Measurements from ENCODE around the gene TMEM176B. TPM values are rescaled to one million over a fixed set of nuclear protein-coding genes. Genes with fewer than 3 reads are reported as not detected.

The TMEM176B gene
- total RNA-seq, 1 experiment from 2014 or later, result 2.2 TPM

- Histone ChIP-seq H3K9me3 (ENCODE audit: low read depth, low read length, poor library complexity, severe bottlenecking) (no peaks in the 10 kb centered on the region), H3K27ac (ENCODE audit: low read depth, low read length, poor library complexity, severe bottlenecking) (no peak overlapping the region), H3K4me3 (ENCODE audit: low read depth, low read length, poor library complexity, severe bottlenecking) (no peak overlapping the region), H3K4me1 (ENCODE audit: insufficient read depth, low read length, poor library complexity, severe bottlenecking) (no peaks in the 10 kb centered on the region), H3K36me3 (ENCODE audit: insufficient read depth, low read length, poor library complexity, severe bottlenecking) (no peaks in the 10 kb centered on the region), H3K27me3 (replicated peaks; ENCODE audit: insufficient read depth, low read depth, low read length, poor library complexity) (no peaks in the 10 kb centered on the region)
- intact Hi-C loops (cut with micrococcal nuclease; ENCODE audit: unreplicated experiment), result no loop called here
- no peak for DNase-seq (ENCODE audit: low spot score)
- ChIA-PET POLR2A (ENCODE audit: low non-redundant PET) (no interaction called here), CTCF (no interaction called here)
- no TSS peak for BruUV-seq (replicated peaks)
- TF ChIP-seq, protein P1, sequence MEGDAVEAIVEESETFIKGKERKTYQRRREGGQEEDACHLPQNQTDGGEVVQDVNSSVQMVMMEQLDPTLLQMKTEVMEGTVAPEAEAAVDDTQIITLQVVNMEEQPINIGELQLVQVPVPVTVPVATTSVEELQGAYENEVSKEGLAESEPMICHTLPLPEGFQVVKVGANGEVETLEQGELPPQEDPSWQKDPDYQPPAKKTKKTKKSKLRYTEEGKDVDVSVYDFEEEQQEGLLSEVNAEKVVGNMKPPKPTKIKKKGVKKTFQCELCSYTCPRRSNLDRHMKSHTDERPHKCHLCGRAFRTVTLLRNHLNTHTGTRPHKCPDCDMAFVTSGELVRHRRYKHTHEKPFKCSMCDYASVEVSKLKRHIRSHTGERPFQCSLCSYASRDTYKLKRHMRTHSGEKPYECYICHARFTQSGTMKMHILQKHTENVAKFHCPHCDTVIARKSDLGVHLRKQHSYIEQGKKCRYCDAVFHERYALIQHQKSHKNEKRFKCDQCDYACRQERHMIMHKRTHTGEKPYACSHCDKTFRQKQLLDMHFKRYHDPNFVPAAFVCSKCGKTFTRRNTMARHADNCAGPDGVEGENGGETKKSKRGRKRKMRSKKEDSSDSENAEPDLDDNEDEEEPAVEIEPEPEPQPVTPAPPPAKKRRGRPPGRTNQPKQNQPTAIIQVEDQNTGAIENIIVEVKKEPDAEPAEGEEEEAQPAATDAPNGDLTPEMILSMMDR (conservative IDR thresholded peaks at IDR 0.05; ENCODE audit: low read depth, low read length), result no peak
- no peak for TF ChIP-seq EZH2 (IDR thresholded peaks at IDR 0.05; ENCODE audit: borderline replicate concordance, low read depth, low read length, poor library complexity, severe bottlenecking)
These were observed 38.9 kb upstream of the TMEM176B start for GRCh38 chr7:150838965-150839650.

DNA sequence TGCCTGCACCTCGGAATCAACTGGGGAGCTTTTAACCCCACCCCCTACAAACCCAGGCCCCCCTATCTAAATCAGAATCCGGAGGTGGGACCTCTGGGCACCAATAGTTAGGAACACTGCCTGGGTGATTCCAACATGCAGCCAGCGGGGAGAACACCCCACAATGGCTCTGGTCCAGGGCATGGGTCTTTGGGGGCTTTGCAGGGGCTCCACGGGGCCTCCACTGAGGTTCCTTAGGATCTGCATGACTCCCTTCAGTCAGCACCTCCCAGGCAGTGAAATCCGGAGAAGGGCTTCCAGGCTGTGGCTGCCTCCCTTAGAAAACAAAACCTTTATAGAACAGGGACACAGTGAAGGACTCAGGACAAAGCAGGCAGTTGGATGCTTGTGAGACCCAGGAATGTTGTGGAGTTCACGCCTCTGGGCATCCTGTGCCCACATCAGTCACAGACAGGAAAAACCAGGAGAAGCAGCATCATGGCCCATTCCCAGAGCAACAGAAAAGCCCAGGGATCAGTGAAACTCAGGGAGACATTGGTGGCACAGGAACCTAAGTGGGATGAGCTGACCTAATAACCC is 35.6 kb upstream of the TMEM176B start:
- no peaks in the 10 kb centered on the region for H3K4me1 ChIP-seq (ENCODE audit: insufficient read depth, low read length, poor library complexity, severe bottlenecking)
- ChIA-PET CTCF (no interaction called here), POLR2A (ENCODE audit: low non-redundant PET) (no interaction called here)
- TF ChIP-seq EZH2 (IDR thresholded peaks at IDR 0.05; ENCODE audit: borderline replicate concordance, low read depth, low read length, poor library complexity, severe bottlenecking), result no peak
- TF ChIP-seq, protein P1 (conservative IDR thresholded peaks at IDR 0.05; ENCODE audit: low read depth, low read length), result no peak
- intact Hi-C loops (cut with micrococcal nuclease; ENCODE audit: unreplicated experiment), result no loop called here
- H3K9me3 ChIP-seq (ENCODE audit: low read depth, low read length, poor library complexity, severe bottlenecking), result no peaks in the 10 kb centered on the region
- no TSS peak for BruUV-seq (replicated peaks)
- H3K27ac ChIP-seq (ENCODE audit: low read depth, low read length, poor library complexity, severe bottlenecking), result no peak overlapping the region
- DNase-seq (ENCODE audit: low spot score), result no peak
- no peak overlapping the region for H3K4me3 ChIP-seq (ENCODE audit: low read depth, low read length, poor library complexity, severe bottlenecking)
- H3K36me3 ChIP-seq (ENCODE audit: insufficient read depth, low read length, poor library complexity, severe bottlenecking), result no peaks in the 10 kb centered on the region
- no peaks in the 10 kb centered on the region for H3K27me3 ChIP-seq (replicated peaks; ENCODE audit: insufficient read depth, low read depth, low read length, poor library complexity)

- ChIA-PET CTCF (no interaction called here), POLR2A (ENCODE audit: low non-redundant PET) (no interaction called here)
- Histone ChIP-seq H3K27ac (ENCODE audit: low read depth, low read length, poor library complexity, severe bottlenecking) (no peak overlapping the region), H3K4me3 (ENCODE audit: low read depth, low read length, poor library complexity, severe bottlenecking) (no peak overlapping the region), H3K36me3 (ENCODE audit: insufficient read depth, low read length, poor library complexity, severe bottlenecking) (no peaks in the 10 kb centered on the region), H3K4me1 (ENCODE audit: insufficient read depth, low read length, poor library complexity, severe bottlenecking) (no peaks in the 10 kb centered on the region), H3K27me3 (replicated peaks; ENCODE audit: insufficient read depth, low read depth, low read length, poor library complexity) (no peaks in the 10 kb centered on the region), H3K9me3 (ENCODE audit: low read depth, low read length, poor library complexity, severe bottlenecking) (no peaks in the 10 kb centered on the region)
- intact Hi-C loops (cut with micrococcal nuclease; ENCODE audit: unreplicated experiment), result no loop called here
- TF ChIP-seq EZH2 (IDR thresholded peaks at IDR 0.05; ENCODE audit: borderline replicate concordance, low read depth, low read length, poor library complexity, severe bottlenecking), result no peak
- TF ChIP-seq, protein P1 (conservative IDR thresholded peaks at IDR 0.05; ENCODE audit: low read depth, low read length), result no peak
- BruUV-seq (replicated peaks), result no TSS peak
- no peak for DNase-seq (ENCODE audit: low spot score)
These were observed 34.9 kb upstream of the TMEM176B start for GRCh38 chr7:150835019-150835418.

Measured in A673 (cell line).